ENCODE data around the gene MYO3A. TPM values are rescaled to one million over a fixed set of nuclear protein-coding genes. Genes with fewer than 3 reads are reported as not detected.

The MYO3A gene
- total and polyA plus RNA-seq, 2 of the 4 experiments (the other 2 are of a cell fraction) = not detected

GRCh38 chr10:26138613-26139012 lies 204.6 kb downstream of the MYO3A start:
- no CpG with 5 or more reads among the region's 3 CpGs for WGBS, 2 experiments (ENCODE audit: extremely low coverage in 2 of 2, insufficient read length in 1 of 2)
- dilution Hi-C loops (cut with HindIII; ENCODE audit: low sequenced_read_pairs, unreplicated experiment) = no loop called here
- H3K4me2 ChIP-seq (ENCODE audit: low read depth, low read length) = no peak overlapping the region

More at GRCh38 chr10:26138613-26139012, 204.6 kb downstream of the MYO3A start:
- Histone ChIP-seq H3K23ac (ENCODE audit: low read depth, low read length) (no peak overlapping the region), H2AFZ (replicated peaks; ENCODE audit: low read length, poor library complexity) (no peak overlapping the region), H3K9ac (ENCODE audit: low read depth, low read length) (no peak overlapping the region), H3K18ac (ENCODE audit: low read depth, low read length) (no peak overlapping the region), H3K36me3 (ENCODE audit: control insufficient read depth, insufficient read depth, low read length) (no peaks in the 10 kb centered on the region), H3K9me1 (ENCODE audit: insufficient read depth, low read length) (no peaks in the 10 kb centered on the region), H3K56ac (ENCODE audit: extremely low read depth, insufficient read depth, low read length) (no peak overlapping the region), H4K8ac (ENCODE audit: low read depth in 2 of 2, low read length in 2 of 2) (no peak overlapping the region), H2BK15ac (ENCODE audit: low read depth, low read length) (no peak overlapping the region), H3K27me3 (ENCODE audit: control insufficient read depth, insufficient read depth, low read length) (no peaks in the 10 kb centered on the region), H4K20me1 (ENCODE audit: insufficient read depth, low read length) (no peaks in the 10 kb centered on the region), H3K9me3 (ENCODE audit: control insufficient read depth, insufficient read depth, low read length) (peaks cover 10% of the 10 kb centered on the region), H3K27ac (ENCODE audit: insufficient read depth, low read length) (no peak overlapping the region), H2BK20ac (ENCODE audit: low read depth, low read length) (no peak overlapping the region), H3K4me1 (ENCODE audit: control insufficient read depth, insufficient read depth, low read length) (no peaks in the 10 kb centered on the region), H2BK120ac (ENCODE audit: low read depth, low read length) (no peak overlapping the region), H2AK9ac (replicated peaks; ENCODE audit: low read depth, low read length, poor library complexity) (no peak overlapping the region), H3K79me1 (ENCODE audit: low read depth in 1 of 2, low read length in 2 of 2) (no peaks in the 10 kb centered on the region), H4K91ac (ENCODE audit: insufficient read depth, low read depth, low read length) (no peak overlapping the region), H3K4ac (ENCODE audit: low read depth, low read length) (no peak overlapping the region), H3K14ac (replicated peaks; ENCODE audit: low read depth, low read length) (no peak overlapping the region), H3K4me3 (ENCODE audit: insufficient read depth, low read depth, low read length) (no peak overlapping the region), H2AK5ac (ENCODE audit: low read depth, low read length) (no peak overlapping the region), H4K5ac (ENCODE audit: low read depth, low read length) (no peak overlapping the region), H2BK5ac (ENCODE audit: low read depth, low read length, poor library complexity, severe bottlenecking) (no peak overlapping the region)
- in situ Hi-C loops (cut with MboI; ENCODE audit: low sequenced_read_pairs) (no loop called here), intact Hi-C loops (cut with micrococcal nuclease) (no loop called here)
- BruUV-seq (replicated peaks) = no TSS peak
- TF ChIP-seq POLR2A (IDR thresholded peaks at IDR 0.05; ENCODE audit: low read depth, low read length) (no peak), SMC3 (IDR thresholded peaks at IDR 0.05; ENCODE audit: low read depth, low read length) (no peak), RAD21 (IDR thresholded peaks at IDR 0.05; ENCODE audit: low read length) (no peak), FOS (IDR thresholded peaks at IDR 0.05; ENCODE audit: low read depth, low read length) (no peak), MAFK (IDR thresholded peaks at IDR 0.05; ENCODE audit: low read depth, low read length) (no peak), RCOR1 (IDR thresholded peaks at IDR 0.05; ENCODE audit: insufficient replicate concordance, low read length) (no peak), CEBPB (IDR thresholded peaks at IDR 0.05; ENCODE audit: low read depth, low read length) (no peak), CHD1 (IDR thresholded peaks at IDR 0.05; ENCODE audit: low read depth, low read length) (no peak), BHLHE40 (IDR thresholded peaks at IDR 0.05; ENCODE audit: low read depth, low read length) (no peak), MXI1 (IDR thresholded peaks at IDR 0.05; ENCODE audit: borderline replicate concordance, low read depth, low read length) (no peak), MAZ (IDR thresholded peaks at IDR 0.05; ENCODE audit: borderline replicate concordance, low read depth, low read length) (no peak), RFX5 (IDR thresholded peaks at IDR 0.05; ENCODE audit: low read depth, low read length) (no peak), NFE2L2 (IDR thresholded peaks at IDR 0.05; ENCODE audit: low read depth, low read length) (no peak)
- TF ChIP-seq, protein P1, sequence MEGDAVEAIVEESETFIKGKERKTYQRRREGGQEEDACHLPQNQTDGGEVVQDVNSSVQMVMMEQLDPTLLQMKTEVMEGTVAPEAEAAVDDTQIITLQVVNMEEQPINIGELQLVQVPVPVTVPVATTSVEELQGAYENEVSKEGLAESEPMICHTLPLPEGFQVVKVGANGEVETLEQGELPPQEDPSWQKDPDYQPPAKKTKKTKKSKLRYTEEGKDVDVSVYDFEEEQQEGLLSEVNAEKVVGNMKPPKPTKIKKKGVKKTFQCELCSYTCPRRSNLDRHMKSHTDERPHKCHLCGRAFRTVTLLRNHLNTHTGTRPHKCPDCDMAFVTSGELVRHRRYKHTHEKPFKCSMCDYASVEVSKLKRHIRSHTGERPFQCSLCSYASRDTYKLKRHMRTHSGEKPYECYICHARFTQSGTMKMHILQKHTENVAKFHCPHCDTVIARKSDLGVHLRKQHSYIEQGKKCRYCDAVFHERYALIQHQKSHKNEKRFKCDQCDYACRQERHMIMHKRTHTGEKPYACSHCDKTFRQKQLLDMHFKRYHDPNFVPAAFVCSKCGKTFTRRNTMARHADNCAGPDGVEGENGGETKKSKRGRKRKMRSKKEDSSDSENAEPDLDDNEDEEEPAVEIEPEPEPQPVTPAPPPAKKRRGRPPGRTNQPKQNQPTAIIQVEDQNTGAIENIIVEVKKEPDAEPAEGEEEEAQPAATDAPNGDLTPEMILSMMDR (conservative IDR thresholded peaks at IDR 0.05; ENCODE audit: low read depth, low read length) = no peak
- TF ChIP-seq, protein P2, sequence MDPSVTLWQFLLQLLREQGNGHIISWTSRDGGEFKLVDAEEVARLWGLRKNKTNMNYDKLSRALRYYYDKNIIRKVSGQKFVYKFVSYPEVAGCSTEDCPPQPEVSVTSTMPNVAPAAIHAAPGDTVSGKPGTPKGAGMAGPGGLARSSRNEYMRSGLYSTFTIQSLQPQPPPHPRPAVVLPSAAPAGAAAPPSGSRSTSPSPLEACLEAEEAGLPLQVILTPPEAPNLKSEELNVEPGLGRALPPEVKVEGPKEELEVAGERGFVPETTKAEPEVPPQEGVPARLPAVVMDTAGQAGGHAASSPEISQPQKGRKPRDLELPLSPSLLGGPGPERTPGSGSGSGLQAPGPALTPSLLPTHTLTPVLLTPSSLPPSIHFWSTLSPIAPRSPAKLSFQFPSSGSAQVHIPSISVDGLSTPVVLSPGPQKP (IDR thresholded peaks at IDR 0.05; ENCODE audit: borderline replicate concordance, low read depth, low read length) = no peak
- ATAC-seq (ENCODE audit: low read depth) (no peak), DNase-seq (no peak)
- CTCF ChIA-PET = interaction anchor here (0.6 to 1.0 kb wide), 2 partner anchors 10 to 43 kb away, joined by 3 read pairs; no protein-coding TSS in a partner anchor
- POLR2A ChIA-PET (ENCODE audit: unreplicated experiment) = no interaction called here
